ENCODE data around the gene WDR49.

The WDR49 gene

GRCh38 chr3:167656821-167657220 lies 3.1 kb upstream of the WDR49 start:
- Histone ChIP-seq H3K9me3 (ENCODE audit: insufficient read depth, low read length) (no peaks in the 10 kb centered on the region), H3K79me2 (ENCODE audit: insufficient read depth, low read length) (no peaks in the 10 kb centered on the region), H3K27ac (ENCODE audit: low read depth, low read length) (no peak overlapping the region), H3K27me3 (ENCODE audit: low read length) (no peaks in the 10 kb centered on the region), H3F3A (ENCODE audit: insufficient read depth) (no peaks in the 10 kb centered on the region), H3K4me3 (ENCODE audit: insufficient read depth, low read length, poor library complexity, severe bottlenecking) (no peak overlapping the region), H3K9me2 (replicated peaks; ENCODE audit: insufficient read depth, low read length) (no peaks in the 10 kb centered on the region), H3K4me2 (ENCODE audit: low read depth, low read length, poor library complexity, severe bottlenecking) (no peak overlapping the region), H3K36me3 (ENCODE audit: low read length) (no peaks in the 10 kb centered on the region), H4K20me1 (ENCODE audit: low read depth, low read length) (no peaks in the 10 kb centered on the region), H2AFZ (ENCODE audit: low read depth, low read length, severe bottlenecking) (no peak overlapping the region), H3K9ac (ENCODE audit: low read length) (no peak overlapping the region)
- TF ChIP-seq, protein P1, sequence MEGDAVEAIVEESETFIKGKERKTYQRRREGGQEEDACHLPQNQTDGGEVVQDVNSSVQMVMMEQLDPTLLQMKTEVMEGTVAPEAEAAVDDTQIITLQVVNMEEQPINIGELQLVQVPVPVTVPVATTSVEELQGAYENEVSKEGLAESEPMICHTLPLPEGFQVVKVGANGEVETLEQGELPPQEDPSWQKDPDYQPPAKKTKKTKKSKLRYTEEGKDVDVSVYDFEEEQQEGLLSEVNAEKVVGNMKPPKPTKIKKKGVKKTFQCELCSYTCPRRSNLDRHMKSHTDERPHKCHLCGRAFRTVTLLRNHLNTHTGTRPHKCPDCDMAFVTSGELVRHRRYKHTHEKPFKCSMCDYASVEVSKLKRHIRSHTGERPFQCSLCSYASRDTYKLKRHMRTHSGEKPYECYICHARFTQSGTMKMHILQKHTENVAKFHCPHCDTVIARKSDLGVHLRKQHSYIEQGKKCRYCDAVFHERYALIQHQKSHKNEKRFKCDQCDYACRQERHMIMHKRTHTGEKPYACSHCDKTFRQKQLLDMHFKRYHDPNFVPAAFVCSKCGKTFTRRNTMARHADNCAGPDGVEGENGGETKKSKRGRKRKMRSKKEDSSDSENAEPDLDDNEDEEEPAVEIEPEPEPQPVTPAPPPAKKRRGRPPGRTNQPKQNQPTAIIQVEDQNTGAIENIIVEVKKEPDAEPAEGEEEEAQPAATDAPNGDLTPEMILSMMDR (IDR thresholded peaks at IDR 0.05; ENCODE audit: insufficient read depth, low read length, poor library complexity, severe bottlenecking), result no peak
- TF ChIP-seq EZH2phosphoT487 (conservative IDR thresholded peaks at IDR 0.05; ENCODE audit: low read length), result no peak

DNA sequence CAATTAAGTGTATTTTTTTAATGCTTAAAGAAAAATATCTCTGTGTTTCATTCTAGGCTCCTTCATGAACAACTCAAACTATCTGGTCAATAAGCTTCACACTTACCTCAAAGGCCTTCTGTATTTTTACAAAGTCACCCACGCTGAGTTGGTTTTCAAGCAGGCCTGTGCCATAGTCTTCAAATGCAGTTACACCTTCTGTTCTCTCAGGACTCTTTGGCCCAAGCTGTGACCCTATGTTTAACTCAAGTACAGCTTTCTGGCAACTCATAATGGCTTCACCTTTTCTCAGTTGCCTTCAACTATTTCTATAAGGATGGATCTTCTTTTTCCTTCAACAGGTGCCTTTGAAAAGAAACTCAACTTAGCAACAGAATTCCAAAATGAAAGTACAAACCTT lies 587 bp downstream of the WDR49 start:
- no peak for TF ChIP-seq EZH2phosphoT487 (conservative IDR thresholded peaks at IDR 0.05; ENCODE audit: low read length)
- TF ChIP-seq, protein P1 (IDR thresholded peaks at IDR 0.05; ENCODE audit: insufficient read depth, low read length, poor library complexity, severe bottlenecking), result no peak
- no peak overlapping the region for H2AFZ ChIP-seq (ENCODE audit: low read depth, low read length, severe bottlenecking)

GRCh38 chr3:167651826-167652225 lies 1.9 kb downstream of the WDR49 start:
- H3K9me3 ChIP-seq (ENCODE audit: insufficient read depth, low read length), result no peaks in the 10 kb centered on the region
- no peaks in the 10 kb centered on the region for H4K20me1 ChIP-seq (ENCODE audit: low read depth, low read length)
- H3F3A ChIP-seq (ENCODE audit: insufficient read depth), result no peaks in the 10 kb centered on the region
- H3K9ac ChIP-seq (ENCODE audit: low read length), result no peak overlapping the region
- no peaks in the 10 kb centered on the region for H3K27me3 ChIP-seq (ENCODE audit: low read length)
- no peak overlapping the region for H3K4me3 ChIP-seq (ENCODE audit: insufficient read depth, low read length, poor library complexity, severe bottlenecking)
- no peak overlapping the region for H3K4me2 ChIP-seq (ENCODE audit: low read depth, low read length, poor library complexity, severe bottlenecking)
- H3K36me3 ChIP-seq (ENCODE audit: low read length), result no peaks in the 10 kb centered on the region
- TF ChIP-seq EZH2phosphoT487 (conservative IDR thresholded peaks at IDR 0.05; ENCODE audit: low read length), result no peak
- TF ChIP-seq, protein P1 (IDR thresholded peaks at IDR 0.05; ENCODE audit: insufficient read depth, low read length, poor library complexity, severe bottlenecking), result no peak
- H3K27ac ChIP-seq (ENCODE audit: low read depth, low read length), result no peak overlapping the region
- no peaks in the 10 kb centered on the region for H3K9me2 ChIP-seq (replicated peaks; ENCODE audit: insufficient read depth, low read length)
- no peaks in the 10 kb centered on the region for H3K79me2 ChIP-seq (ENCODE audit: insufficient read depth, low read length)
- no peak overlapping the region for H2AFZ ChIP-seq (ENCODE audit: low read depth, low read length, severe bottlenecking)

More for the DNA sequence above, 587 bp downstream of the WDR49 start:
- H3K27ac ChIP-seq (ENCODE audit: low read depth, low read length), result no peak overlapping the region
- no peak overlapping the region for H3K4me3 ChIP-seq (ENCODE audit: insufficient read depth, low read length, poor library complexity, severe bottlenecking)
- H3K9me3 ChIP-seq (ENCODE audit: insufficient read depth, low read length), result no peaks in the 10 kb centered on the region
- H3F3A ChIP-seq (ENCODE audit: insufficient read depth), result no peaks in the 10 kb centered on the region
- no peaks in the 10 kb centered on the region for H3K36me3 ChIP-seq (ENCODE audit: low read length)
- no peak overlapping the region for H3K4me2 ChIP-seq (ENCODE audit: low read depth, low read length, poor library complexity, severe bottlenecking)
- no peaks in the 10 kb centered on the region for H3K79me2 ChIP-seq (ENCODE audit: insufficient read depth, low read length)
- no peaks in the 10 kb centered on the region for H3K9me2 ChIP-seq (replicated peaks; ENCODE audit: insufficient read depth, low read length)
- no peak overlapping the region for H3K9ac ChIP-seq (ENCODE audit: low read length)
- H4K20me1 ChIP-seq (ENCODE audit: low read depth, low read length), result no peaks in the 10 kb centered on the region
- H3K27me3 ChIP-seq (ENCODE audit: low read length), result no peaks in the 10 kb centered on the region
